Fibroblast of skin of left quadriceps (primary cell): ENCODE measurements around the gene NYNRIN.
"Not testable (repeated sequence)": the region's sequence is repeated elsewhere in the genome, so short reads cannot be mapped to it uniquely, and the experiment has no call there.

Experiments
- DNase-seq, 2 experiments: peaks; one replicate each; pipeline ENCODE4 v3.0.0-alpha.2; 2013; ENCODE audit warnings: low read depth in 2 of 2

NYNRIN gene

DNA sequence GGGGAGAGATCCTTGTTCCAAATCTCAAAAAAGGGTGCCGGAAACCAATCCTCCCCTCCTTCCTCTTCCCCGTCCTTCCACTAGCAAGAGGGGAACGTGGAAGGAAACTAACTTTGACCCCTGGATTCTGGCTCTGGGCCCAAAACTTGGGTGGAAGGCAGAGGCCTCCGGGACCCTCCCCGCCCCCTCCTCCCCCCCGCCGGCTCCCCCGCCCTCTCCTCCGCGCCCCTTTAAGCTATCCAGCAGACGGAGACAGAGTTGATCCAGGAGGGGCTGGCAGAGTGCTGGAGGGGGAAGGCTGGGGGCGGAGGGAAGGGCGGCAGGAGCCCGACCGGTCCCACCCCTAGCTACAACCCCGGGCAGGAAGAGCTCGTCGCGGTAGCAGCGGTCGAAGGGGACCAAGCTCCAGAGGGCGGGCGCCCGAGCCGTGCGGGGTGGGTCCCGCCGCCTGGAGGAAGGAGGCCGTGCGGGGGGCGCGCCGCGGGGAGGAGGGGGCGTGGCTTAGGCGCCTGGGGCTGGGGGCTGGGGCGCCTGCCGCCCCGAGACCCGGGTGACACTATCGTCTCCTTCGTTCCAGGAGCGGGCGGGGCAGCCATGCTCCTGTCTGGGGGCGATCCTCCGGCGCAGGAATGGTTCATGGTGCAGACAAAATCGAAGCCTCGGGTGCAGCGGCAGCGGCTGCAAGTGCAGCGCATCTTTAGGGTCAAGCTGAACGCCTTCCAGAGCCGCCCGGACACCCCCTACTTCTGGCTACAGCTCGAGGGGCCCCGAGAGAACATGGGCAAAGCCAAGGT, at the start of gene NYNRIN:
Gene NYNRIN (plus strand): TSS at position 351 of the 794 bp plus-strand sequence. CDS start 244 bp downstream, at position 595.
- peak in 1 of 2 experiments; percentile 20 for DNase-seq

DNA sequence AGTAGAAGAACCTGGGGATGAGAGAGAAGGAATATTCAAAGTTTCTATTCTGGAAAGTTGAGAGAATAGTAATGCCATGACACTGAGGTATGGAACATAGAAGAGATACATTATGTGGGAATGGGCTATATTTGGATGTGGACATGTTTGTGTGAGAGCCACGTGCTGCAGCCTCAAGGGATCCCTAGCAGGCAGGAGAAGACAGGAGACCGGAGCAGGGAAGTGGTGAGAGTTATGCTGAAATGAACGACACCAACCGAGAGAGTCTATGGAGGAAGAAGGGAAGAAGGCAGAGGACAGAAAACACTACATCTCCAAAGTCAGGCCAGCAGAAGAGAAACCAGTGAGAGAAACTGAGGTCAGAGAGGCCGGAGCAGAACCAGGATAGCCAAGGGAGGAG, 49.1 kb upstream of the NYNRIN start:
- no peak for DNase-seq

DNA sequence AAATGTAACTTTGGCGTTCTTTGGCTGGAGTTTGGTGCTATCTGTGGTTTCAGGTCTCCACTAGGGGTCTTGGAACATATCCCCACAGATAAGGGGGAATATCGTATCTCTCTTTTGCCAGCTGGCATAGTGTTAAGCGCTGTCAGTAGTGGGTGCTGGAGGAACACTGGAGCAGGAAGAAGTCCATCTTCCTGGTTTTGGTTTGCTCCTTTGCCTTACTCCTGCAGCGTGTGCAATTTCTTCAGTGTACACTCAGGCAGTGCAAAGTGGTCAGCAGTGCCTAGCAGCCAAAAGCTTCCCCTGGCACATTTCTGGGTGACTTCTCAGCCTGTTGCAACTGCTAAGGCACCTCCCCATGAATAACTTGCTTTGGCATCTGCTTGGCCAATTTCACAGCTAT, 47.3 kb upstream of the NYNRIN start:
- no peak for DNase-seq

DNA sequence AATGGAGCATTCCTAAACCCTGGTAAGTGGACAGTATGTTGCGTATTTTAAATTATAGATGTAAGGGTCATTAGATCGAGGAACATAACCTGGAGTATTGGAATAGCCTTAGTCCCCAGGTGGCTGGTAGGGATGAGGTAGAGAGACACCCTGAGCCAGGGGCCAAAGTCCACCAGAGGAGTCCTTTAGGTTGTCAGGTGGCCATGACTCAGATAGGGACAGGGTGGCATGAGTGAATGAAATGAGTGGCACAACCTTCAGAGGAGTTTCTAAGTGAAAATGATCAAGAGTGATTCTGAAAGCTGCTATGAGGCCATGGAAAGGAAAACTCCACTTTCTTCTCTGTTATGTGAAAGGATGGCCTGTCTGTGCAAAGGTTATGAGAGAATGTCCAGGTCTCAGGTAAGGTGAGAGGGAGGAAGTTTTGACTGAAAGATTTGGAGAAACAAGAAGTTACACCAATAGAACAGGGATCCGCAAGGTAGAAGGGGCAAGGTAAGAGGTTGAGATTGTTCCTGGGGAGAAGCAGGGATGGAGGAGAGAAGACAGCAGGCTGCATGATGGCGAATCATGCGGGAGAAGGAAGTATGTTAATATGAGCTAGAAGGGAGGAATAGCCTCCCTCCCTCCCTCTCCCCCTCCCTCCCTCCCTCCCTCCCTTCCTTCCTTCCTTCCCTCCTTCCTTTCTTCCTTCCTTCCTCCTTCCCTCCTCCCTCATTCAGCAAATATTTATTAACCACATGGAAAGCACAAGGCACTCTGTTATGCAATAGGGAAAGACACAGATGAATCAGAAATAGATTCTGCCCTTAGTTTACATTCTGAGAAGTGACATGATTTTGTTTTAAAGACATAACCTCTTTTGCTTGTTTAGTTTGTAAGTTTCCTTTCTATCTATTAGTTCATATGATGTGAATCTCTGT, 45.0 kb upstream of the NYNRIN start:
- DNase-seq, result peak in 1 of 2 experiments; percentile 42

DNA sequence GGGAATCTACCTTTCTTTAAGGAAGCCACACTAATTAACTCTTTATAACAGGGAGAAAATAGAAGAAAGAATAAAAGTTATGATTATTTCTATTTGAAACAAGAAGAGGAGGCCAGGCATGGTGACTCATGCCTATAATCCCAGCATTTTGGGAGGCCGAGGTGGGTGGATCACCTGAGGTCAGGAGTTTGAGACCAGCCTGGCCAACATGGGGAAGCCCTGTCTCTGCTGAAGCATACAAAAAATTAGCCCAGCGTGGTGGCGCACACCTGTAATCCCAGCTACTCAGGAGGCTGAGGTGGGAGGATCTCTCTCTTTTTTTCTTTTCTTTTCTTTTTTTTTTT, 44.3 kb upstream of the NYNRIN start:
- DNase-seq, result not testable (repeated sequence)

DNA sequence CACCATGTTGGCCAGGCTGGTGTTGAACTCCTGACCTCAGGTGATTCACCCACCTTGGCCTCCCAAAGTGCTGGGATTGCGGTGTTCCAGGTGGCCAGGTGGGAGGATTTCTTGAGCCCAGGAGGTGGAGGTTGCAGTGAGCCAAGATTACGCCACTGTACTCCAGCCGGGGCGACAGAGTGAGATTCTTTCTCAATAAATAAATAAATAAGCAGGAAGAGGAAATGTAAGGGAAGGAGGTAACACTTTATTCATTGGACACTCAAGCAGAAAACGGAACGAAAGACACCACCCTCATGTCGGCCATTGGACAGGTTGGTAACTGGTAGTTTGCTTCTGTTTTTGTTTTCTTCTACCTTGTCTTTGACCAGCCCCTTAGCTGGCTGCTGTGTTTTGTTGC, 43.8 kb upstream of the NYNRIN start:
- DNase-seq, result no peak

DNA sequence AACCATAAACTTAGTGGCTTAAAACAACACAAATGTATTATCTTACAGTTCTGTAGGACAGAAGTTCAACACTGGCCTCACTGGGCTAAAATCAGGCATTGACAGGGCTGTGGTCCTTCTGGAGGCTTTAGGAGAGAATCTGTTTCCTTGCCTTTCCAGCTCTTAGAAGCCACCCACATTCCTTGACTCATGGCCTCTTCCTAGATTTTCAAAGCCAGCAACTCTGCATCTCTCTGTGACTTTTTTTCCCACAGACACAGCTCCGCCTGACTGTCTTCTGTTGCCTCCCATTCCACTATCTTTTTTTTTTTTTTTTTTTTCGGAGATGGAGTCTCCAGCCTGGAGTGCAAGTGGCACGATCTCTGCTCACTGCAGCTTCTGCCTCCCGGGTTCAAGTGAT, 42.6 kb upstream of the NYNRIN start:
- DNase-seq, result no peak

DNA sequence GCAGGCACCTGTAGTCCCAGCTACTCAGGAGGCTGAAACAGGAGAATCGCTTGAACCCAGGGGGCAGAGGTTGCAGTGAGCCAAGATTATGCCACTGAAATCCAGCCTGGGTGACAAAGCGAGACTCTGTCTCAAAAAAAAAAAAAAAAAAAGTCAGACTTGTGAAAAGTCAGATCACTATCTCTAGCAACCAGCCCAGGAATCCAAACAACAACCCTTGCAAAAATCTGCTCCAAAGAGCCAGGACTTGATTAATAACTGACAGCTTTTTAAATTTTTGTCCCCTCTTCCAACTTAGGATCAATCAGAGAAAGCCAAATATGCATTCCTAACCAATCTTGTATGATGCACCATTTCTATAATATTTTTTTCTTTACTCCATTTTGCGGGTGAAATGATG, 38.5 kb upstream of the NYNRIN start:
- DNase-seq, result no peak

DNA sequence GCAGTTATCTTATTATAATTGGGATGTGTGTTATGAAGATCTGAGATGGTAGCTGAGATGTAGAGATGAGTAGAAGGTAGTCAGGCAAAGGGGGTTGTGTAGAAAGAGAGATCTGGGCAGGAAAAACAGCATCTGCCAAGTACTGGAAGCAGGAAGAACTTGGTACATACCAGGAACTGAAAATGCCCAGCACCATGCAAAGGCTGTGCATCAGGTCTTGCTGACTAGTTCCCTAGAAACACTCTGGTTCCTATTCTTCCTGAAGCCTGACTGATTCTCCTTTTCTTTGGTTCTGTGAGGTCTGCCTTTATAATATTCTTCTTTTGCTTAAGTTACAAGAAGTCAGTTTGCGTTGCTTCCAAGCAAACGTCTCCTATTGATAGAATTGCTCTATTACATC, 37.5 kb upstream of the NYNRIN start:
- DNase-seq, result no peak

DNA sequence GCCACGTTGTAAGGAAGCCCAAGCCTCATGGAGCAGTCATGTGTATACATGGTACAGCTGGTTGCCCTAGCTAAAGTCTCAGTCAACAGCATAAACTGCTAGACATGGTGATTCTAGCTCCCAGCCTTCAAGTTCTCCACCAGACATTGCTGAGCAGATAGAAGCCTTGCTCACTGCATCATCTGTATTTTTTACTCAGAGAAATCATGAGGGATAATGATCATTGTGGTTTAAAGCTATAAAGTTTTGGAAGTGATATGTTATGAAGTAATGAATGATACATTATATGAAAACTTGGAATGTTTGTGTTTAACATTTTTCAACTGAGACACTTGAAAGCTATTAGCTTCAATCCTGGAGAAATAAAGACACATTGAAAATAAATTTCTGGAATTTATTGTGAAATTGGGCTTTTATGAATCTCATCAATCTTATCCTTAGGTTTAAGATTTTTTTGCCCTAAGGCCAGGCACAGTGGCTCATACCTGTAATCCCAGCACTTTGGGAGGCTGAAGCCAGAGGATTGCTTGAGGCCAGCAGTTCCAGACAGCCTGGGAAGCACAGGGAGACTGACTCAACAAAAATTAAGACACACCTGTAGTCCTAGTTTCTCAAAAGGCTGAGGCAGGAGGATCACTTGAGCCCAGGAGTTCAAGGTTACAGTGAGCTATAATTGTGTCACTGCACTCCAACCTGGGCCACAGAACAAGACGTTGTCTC, 36.4 kb upstream of the NYNRIN start:
- DNase-seq, result peak; percentile 63 to 67

DNA sequence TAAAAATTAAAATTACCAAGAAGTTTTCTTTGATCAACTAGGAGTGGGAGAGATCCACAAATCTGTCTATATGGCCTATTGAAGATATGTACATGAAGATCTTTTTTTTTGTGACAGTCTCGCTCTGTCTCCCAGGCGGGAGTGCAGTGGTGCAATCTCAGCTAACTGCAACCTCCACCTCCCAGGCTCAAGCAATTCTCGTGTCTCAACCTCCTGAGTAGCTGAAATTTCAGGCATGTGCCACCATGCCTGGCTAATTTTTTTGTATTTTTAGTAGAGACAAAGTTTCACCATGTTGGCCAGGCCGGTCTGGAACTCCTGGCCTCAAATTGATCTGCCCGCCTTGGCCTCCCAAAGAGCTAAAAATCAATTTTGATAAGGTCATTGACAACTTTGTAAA, 35.4 kb upstream of the NYNRIN start:
- DNase-seq, result no peak

DNA sequence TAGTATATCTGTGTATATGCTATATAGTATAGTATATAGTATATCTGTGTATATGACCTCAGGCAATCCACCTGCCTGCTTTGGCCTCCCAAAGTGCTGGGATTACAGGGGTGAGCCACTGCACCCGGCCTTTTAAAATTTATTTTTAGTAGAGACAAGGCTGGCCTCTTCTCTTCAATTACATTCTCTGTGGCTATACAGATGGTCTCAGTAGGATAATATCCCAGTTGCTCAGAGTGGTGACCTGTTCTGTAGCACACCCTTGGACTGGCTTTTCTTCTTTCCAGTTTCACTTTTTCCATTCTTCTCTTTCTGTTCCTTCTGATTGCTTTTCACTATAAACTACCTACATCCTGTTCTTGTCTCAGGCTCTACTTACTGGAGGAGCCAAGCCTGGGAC, 34.0 kb upstream of the NYNRIN start:
- DNase-seq, result no peak

DNA sequence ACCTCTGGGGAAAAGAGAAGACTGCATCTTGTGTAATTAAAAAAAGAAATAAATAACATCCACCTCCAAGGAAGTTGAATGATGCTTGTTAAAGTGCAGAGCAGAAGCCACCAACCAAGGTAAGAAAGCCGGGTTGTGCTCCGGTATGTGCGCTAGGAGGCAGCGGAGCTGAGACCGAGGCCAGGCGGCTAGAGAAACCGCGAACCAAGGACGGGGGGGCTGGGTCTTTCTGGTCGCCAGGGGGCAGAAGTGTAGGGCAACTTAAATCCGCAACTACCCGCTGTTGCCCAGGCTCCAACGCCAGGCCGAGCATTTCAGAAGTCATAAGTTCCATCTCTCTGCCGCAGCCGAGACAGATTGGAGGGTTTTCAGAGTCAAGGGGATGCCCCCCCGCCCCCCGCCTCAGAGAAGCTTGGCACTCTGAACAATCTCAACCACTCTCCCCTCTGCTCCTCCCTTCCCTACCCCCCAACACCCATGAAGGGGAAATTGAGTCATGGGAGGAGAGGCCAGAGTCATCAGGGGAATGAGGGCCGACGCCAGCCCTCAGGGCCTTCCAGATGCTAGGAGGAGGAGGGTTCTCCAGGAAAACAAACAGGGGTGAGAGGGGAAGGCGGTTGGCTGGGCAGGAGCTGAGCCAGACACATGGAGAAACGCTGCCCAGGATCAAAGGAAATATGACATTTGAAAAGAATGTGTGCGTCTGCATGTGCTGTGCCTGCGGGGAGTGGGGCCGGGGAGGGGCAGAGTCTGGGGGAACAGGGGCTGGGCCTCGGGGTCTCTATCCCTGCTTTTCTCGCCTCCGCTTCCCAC, 33.0 kb upstream of the NYNRIN start:
- DNase-seq, result peak; percentile 73 to 77

DNA sequence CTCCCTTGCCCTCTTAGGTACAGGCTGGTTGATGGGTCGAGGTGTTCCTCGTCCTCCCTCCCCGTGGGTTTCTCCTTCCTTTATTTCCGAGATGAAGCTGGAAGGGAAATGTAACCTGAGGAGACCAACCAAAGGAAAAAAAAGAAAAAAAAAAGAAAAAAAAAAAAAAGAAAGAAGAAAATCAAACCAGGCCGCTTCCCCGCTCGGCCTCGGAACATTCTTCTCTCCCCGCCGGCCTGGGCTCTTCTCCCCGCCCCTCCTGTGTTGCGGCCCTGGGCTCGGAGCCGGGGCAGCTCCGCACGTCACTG, 32.4 kb upstream of the NYNRIN start:
- no peak for DNase-seq

DNA sequence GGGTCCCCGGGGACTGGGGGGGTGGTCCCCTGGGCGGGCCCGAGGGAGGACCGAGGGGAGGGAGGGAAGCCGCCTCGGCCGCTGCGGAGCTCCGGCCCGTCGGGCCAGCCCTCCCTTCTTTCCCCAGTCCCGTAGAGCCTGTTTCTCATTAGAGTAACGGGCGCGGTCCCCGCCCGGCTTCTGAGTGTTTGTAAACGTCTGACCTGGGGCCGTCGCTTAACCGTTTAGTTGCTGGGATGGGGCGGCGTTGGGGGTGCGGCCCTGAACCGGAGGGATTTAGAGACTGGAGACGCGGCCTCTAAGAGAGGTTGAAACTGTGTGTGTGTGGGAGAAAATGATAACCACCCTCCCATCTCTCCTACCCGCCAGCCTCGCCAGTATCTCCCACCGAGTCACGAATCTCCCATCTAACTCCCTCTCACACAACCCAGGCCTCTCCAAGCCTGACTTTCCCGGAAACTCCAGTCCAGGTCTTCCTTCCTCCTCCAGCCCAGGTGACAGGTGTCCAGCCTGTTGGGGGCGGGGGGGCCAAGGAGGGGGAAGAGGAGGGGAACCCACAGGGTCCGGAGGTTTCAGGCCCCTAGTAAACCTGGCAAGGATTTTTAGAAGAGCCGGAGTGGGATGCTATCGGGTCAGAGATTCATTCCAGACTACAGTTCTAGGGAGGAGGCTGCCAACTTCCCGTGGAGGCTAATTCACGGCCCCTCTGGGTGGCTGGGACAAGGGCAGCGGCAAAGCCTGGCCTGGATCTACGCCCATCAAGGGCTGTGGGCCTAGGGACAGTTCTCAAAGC, 31.9 kb upstream of the NYNRIN start:
- peak; percentile 97 for DNase-seq

DNA sequence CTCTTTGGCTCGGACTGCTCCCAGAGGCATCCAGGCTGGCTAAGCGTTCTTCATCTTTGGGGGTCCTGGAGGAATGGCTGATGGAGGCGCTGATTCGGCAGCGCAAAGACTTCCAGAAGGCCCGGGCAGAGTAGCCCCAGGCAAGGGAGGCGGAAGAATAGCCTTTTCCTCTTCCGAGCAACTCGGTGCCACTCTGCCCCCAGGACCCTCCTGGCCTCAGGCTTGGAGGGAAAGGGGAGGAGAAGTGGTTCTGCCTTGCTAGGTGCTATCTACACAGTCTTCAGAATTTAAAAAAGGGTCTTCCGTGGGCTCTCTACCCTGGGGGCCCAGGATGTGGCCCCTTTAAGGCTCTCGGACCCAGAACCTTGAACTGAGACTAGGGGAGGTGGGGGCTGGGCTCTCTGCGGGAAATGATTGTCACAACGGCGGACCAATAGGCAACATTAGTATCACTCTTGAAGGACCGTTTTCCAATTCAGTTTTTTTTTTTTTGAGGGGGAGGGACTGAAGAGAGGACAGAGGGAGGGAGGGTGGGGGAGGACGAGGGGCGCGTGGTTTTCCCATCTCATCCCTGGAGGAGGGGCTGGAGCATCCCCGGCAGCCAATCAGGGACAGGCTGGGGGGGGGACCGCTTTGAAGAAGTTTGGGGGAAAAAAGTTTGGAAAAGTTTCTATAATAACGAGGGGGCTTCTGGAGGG, 31.1 kb upstream of the NYNRIN start, which contains the start of gene NFATC4:
Gene NFATC4 (plus strand): TSS at position 671 of the 698 bp plus-strand sequence. CDS start 157 bp downstream, outside the sequence.
- DNase-seq, result peak; percentile 98

DNA sequence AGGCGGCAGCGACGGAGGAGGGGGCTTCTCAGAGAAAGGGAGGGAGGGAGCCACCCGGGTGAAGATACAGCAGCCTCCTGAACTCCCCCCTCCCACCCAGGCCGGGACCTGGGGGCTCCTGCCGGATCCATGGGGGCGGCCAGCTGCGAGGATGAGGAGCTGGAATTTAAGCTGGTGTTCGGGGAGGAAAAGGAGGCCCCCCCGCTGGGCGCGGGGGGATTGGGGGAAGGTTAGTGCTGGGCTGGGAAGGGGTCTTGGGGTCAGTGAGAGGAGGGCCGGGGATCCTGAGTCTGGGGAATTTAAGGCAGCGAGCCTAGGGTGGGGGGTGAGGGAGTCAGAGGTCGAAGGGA, 30.6 kb upstream of the NYNRIN start:
- no peak for DNase-seq

DNA sequence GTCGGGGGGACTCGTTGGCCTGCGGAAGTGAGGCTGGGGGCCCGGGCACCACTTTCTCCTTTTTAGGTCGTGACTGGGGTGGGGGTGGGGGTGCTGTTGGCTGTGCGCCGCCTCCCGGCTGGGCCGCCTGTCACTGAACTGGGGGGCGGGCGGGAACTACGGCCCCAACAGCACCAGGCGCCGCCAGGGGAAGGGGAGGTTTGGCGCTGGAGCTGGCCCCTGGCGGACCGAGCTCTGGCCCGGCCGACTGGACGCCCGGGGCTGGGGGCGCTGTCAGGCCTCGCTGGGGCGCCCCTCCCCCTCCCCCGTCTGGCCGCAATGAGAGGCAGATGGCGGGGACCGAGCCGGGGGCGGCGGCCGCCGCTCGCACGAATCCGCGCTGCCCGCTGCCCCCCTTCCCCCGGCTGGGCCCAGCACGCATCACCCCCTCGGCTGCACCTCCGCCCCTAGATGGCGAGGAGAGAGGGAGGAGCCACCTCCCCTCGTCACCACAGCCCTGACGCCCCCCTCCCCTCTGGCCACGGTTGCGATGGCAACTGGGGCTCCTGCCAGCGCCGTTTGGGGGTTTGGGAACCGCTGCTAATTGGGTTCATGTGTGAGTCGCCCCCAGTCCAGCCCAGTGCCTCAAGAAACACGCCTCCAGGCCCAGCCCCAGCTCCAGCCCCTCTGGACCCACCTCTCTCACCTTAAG, 30.1 kb upstream of the NYNRIN start:
- DNase-seq, result peak; percentile 89

DNA sequence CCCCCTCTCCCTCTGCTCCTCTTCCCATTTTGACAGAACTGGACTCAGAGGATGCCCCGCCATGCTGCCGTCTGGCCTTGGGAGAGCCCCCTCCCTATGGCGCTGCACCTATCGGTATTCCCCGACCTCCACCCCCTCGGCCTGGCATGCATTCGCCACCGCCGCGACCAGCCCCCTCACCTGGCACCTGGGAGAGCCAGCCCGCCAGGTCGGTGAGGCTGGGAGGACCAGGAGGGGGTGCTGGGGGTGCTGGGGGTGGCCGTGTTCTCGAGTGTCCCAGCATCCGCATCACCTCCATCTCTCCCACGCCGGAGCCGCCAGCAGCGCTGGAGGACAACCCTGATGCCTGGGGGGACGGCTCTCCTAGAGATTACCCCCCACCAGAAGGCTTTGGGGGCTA, 29.3 kb upstream of the NYNRIN start:
- DNase-seq, result no peak
